HepG2 (cell line): ENCODE data around the gene RPS6KA2. TPM values are rescaled to one million over a fixed set of nuclear protein-coding genes. Genes with fewer than 3 reads are reported as not detected.

Source experiments
- ATAC-seq: fragments of 200-7000 bp; cut with Tn5 transposase; 3 replicates; pipeline ENCODE4 v1.9.1; 2020; ENCODE audit warnings: mild to moderate bottlenecking, moderate library complexity
- BruUV-seq: library from RNA; stranded (reverse); fragments of 400-500 nt; replicated peaks from 2 replicates; lab custom pipeline; 2021; lab: Mats Ljungman, UMichigan
- CTCF ChIA-PET: fragments of 300-600 bp; formaldehyde crosslinking; extraction: SDS; loops from one replicate; lab custom pipeline; 2021; ENCODE audit warnings: low total read pairs, inconsistent platforms, low intra/inter-chr PET ratio; lab: Yijun Ruan, JAX
- POLR2A ChIA-PET: fragments of 350-600 bp; sonication (Branson Sonifier 250); formaldehyde crosslinking; loops from one replicate; lab custom pipeline; 2020; ENCODE audit warnings: antibody characterized with exemption, inconsistent platforms; lab: Yijun Ruan, JAX
- DNase-seq: peaks from one replicate; pipeline ENCODE4 v3.0.0-alpha.2; 2015; ENCODE audit warnings: low spot score
- FAIRE-seq: peaks from 3 replicates; lab custom pipeline; 2011; peaks lifted over from hg19 to GRCh38; lab: Jason Lieb, UNC
- H2AFZ ChIP-seq: one replicate; pipeline ENCODE4 v1.6.1; 2011; ENCODE audit warnings: low read length, inconsistent platforms
- H3K27ac ChIP-seq: fragments of 300-600 bp; 3 replicates; pipeline ENCODE4 v1.8.0; 2011; ENCODE audit warnings: mixed run types, mild to moderate bottlenecking, mixed read lengths, low read length, inconsistent platforms; ENCODE audit not compliant: insufficient read depth; ENCODE audit errors: extremely low read length
- H3K27me3 ChIP-seq, 2 experiments: fragments of 200-600 bp in 1 of 2; 2 replicates in 1 of 2; 3 replicates in 1 of 2; pipeline versions ENCODE4 v1.6.0 to v1.8.0; 2011; ENCODE audit warnings: low read length in 2 of 2, mild to moderate bottlenecking in 2 of 2, moderate library complexity in 2 of 2, inconsistent platforms in 1 of 2; ENCODE audit not compliant: insufficient read depth in 2 of 2, control insufficient read depth in 1 of 2
- H3K36me3 ChIP-seq, 2 experiments: fragments of 200-600 bp in 1 of 2; replicated peaks in 1 of 2; 2 replicates in 1 of 2; 3 replicates in 1 of 2; pipeline versions ENCODE4 v1.5.1 to v1.8.0; 2011; ENCODE audit warnings: low read length in 2 of 2, inconsistent platforms in 1 of 2; ENCODE audit not compliant: insufficient read depth in 2 of 2, control insufficient read depth in 1 of 2
- H3K4me1 ChIP-seq: 2 replicates; pipeline ENCODE4 v1.5.1; 2012; ENCODE audit warnings: low read length, inconsistent platforms; ENCODE audit not compliant: insufficient read depth
- H3K4me2 ChIP-seq: 2 replicates; pipeline ENCODE4 v1.6.0; 2011; ENCODE audit warnings: low read depth, low read length, inconsistent platforms
- H3K4me3 ChIP-seq, 3 experiments: fragments of 200-600 bp in 1 of 3; sonication (generic), shearing (Covaris generic) in 1 of 3; replicated peaks in 1 of 3; 2 replicates each; pipeline ENCODE4 v1.5.1; 2011 to 2016; ENCODE audit warnings: low read length in 3 of 3, inconsistent platforms in 2 of 3, low read depth in 2 of 3, mild to moderate bottlenecking in 2 of 3, control low read depth in 1 of 3, mixed read lengths in 1 of 3; ENCODE audit not compliant: insufficient read depth in 1 of 3
- H3K79me2 ChIP-seq: one replicate; pipeline ENCODE4 v1.6.1; 2011; ENCODE audit warnings: low read length, inconsistent platforms; ENCODE audit not compliant: insufficient read depth
- H3K9ac ChIP-seq: 2 replicates; pipeline ENCODE4 v1.6.0; 2011; ENCODE audit warnings: mild to moderate bottlenecking, low read depth, low read length, inconsistent platforms; ENCODE audit not compliant: insufficient read depth
- H3K9me3 ChIP-seq: 2 replicates; pipeline ENCODE4 v1.5.1; 2012; ENCODE audit warnings: mild to moderate bottlenecking, low read length
- H4K20me1 ChIP-seq: 2 replicates; pipeline ENCODE4 v1.6.0; 2011; ENCODE audit warnings: inconsistent platforms, mild to moderate bottlenecking, low read length, moderate library complexity; ENCODE audit not compliant: insufficient read depth
- ARID5B ChIP-seq: IDR thresholded peaks from 2 replicates; pipeline ENCODE4 v1.4.0; 2020; ENCODE audit warnings: mild to moderate bottlenecking, missing genetic modification reagents
- ATRX ChIP-seq: sonication (generic); formaldehyde crosslinking; IDR thresholded peaks from 2 replicates; pipeline ENCODE4 v1.4.0; 2020; ENCODE audit warnings: missing genetic modification reagents, borderline replicate concordance
- NFATC3 ChIP-seq: sonication (generic); formaldehyde crosslinking; IDR thresholded peaks from 2 replicates; pipeline ENCODE4 v1.5.1; 2020; ENCODE audit warnings: mild to moderate bottlenecking, missing genetic modification reagents
- NONO ChIP-seq, 2 experiments: fragments of 450-650 bp in 1 of 2; sonication (generic) in 1 of 2; formaldehyde crosslinking in 1 of 2; IDR thresholded peaks in 1 of 2; conservative IDR thresholded peaks in 1 of 2; 2 replicates each; pipeline versions ENCODE4 v1.6.1 to v1.8.0; 2017 to 2022; ENCODE audit warnings: mild to moderate bottlenecking in 1 of 2, missing genetic modification reagents in 1 of 2, moderate library complexity in 1 of 2
- SNAPC5 ChIP-seq: sonication (generic); formaldehyde crosslinking; IDR thresholded peaks from 2 replicates; pipeline ENCODE4 v1.8.1; 2023; ENCODE audit warnings: mild to moderate bottlenecking, missing genetic modification reagents, borderline replicate concordance
- ZSCAN22 ChIP-seq: sonication (generic); formaldehyde crosslinking; IDR thresholded peaks from 2 replicates; pipeline ENCODE4 v1.4.0; 2020; ENCODE audit warnings: mild to moderate bottlenecking, missing genetic modification reagents
- WGBS: methylation state at CpG from one replicate; pipeline ENCODE4 v1.1.6; 2017; ENCODE audit warnings: low lambda C conversion rate; 5-methylcytosine and 5-hydroxymethylcytosine counted together
- in situ Hi-C: cut with HindIII; loops from 2 replicates; pipeline ENCODE4 v1.10.0; 2017; ENCODE audit warnings: low pct_unique_long_range_greater_than_20kb; ENCODE audit not compliant: extremely low pct_ligation_motif_present
- intact Hi-C: fragments of 100-400 bp; cut with micrococcal nuclease; formaldehyde crosslinking; loops from one replicate; pipeline ENCODE4 v1.10.0; 2022; ENCODE audit not compliant: unreplicated experiment
- polyA plus RNA-seq, 8 experiments: library from polyadenylated mRNA; depleted of rRNA in 3 of 8; stranded (reverse) in 7 of 8; unstranded in 1 of 8; fragments of >200 nt; fragmentation: Illumina TruSeq in 4 of 8; extraction: Trizol in 4 of 8; gene quantifications; 2 replicates each; pipeline versions ENCODE4 v1.2.1 to v1.2.3, GENCODE V29; 2011 to 2016; ENCODE audit warnings: low read depth in 4 of 8, missing spikeins in 1 of 8, mixed read lengths in 1 of 8; ENCODE audit not compliant: insufficient read depth in 1 of 8
- total RNA-seq, 5 experiments: library from RNA; depleted of rRNA; stranded (reverse); fragments of >200 nt; fragmentation: Illumina TruSeq; extraction: Trizol; gene quantifications; 2 replicates each; pipeline ENCODE4 v1.2.3, GENCODE V29; 2016; ENCODE audit warnings: low read depth in 1 of 5

Gene RPS6KA2
- total and polyA plus RNA-seq, 2 of the 13 experiments (the other 11 are each of a cell fraction or from before 2014, with no cell fraction given) = 0.22 to 0.38 TPM

- DNase-seq (no peak), FAIRE-seq (no peak), ATAC-seq (no peak)
- intact Hi-C loops = no loop called here
- no peak for TF ChIP-seq ARID5B (CRISPR knock-in tag)
- TF ChIP-seq NFATC3 (CRISPR knock-in tag) = no peak
- TF ChIP-seq SNAPC5 (CRISPR knock-in tag) = no peak
- TF ChIP-seq ZSCAN22 = no peak
- TF ChIP-seq NONO (IDR thresholded peaks at IDR 0.05) = no peak
- TF ChIP-seq NONO (CRISPR knock-in tag; conservative IDR thresholded peaks at IDR 0.05) = no peak
- TF ChIP-seq ATRX (CRISPR knock-in tag) = no peak
- Histone ChIP-seq H3K27ac (no peak overlapping the region), H2AFZ (no peak overlapping the region), H3K27me3 (peaks cover 2 to 56% of the 10 kb centered on the region in 2 experiments; a peak in 4 of 5 replicates), H3K4me1 (no peaks in the 10 kb centered on the region), H3K79me2 (no peaks in the 10 kb centered on the region), H3K4me3 (no peak overlapping the region), H3K9me3 (no peaks in the 10 kb centered on the region), H3K4me2 (no peak overlapping the region), H4K20me1 (no peaks in the 10 kb centered on the region), H3K9ac (no peak overlapping the region), H3K36me3 (no peaks in the 10 kb centered on the region)
- CTCF ChIA-PET = no interaction called here
- POLR2A ChIA-PET = no interaction called here
- WGBS = 45% methylated on average over 4 of the region's 4 CpGs
- in situ Hi-C loops = no loop called here
- BruUV-seq = no TSS peak
Measured at GRCh38 chr6:166608774-166609173, 18.3 kb downstream of the RPS6KA2 start.
